HCT116 (cell line): ENCODE results near the gene ZNF648. TPM values are rescaled to one million over a fixed set of nuclear protein-coding genes. Genes with fewer than 3 reads are reported as not detected.

ENCODE experiments used
- ATAC-seq: fragments of 200-7000 bp; cut with Tn5 transposase; 2 replicates; pipeline ENCODE4 v1.9.1; 2020; ENCODE audit warnings: mild to moderate bottlenecking, moderate library complexity
- BruUV-seq: library from RNA; stranded (reverse); fragments of 400-500 nt; replicated peaks from 2 replicates; lab custom pipeline; 2021; lab: Mats Ljungman, UMichigan
- CTCF ChIA-PET: fragments of 300-600 bp; sonication (Branson Sonifier 250); formaldehyde crosslinking; loops from one replicate; lab custom pipeline; 2021; ENCODE audit warnings: antibody characterized with exemption; lab: Charles Lee
- POLR2A ChIA-PET: fragments of 300-600, 350-600 bp; sonication (Branson Sonifier 250); formaldehyde crosslinking; loops from one replicate; lab custom pipeline; 2021; ENCODE audit warnings: antibody characterized with exemption; lab: Charles Lee
- RAD21 ChIA-PET, 2 experiments: fragments of 300-600 bp; sonication (Branson Sonifier 250); formaldehyde crosslinking; loops; one replicate each; lab custom pipeline; 2023; ENCODE audit warnings: low total read pairs in 2 of 2; ENCODE audit not compliant: uncharacterized antibody in 2 of 2, unreplicated experiment in 2 of 2, low non-redundant PET in 1 of 2; lab: Charles Lee
- DNase-seq: peaks from one replicate; pipeline ENCODE4 v3.0.0-alpha.2; 2010; ENCODE audit warnings: low read depth, low spot score
- H2AFZ ChIP-seq: fragments of 200-600 bp; shearing (Covaris generic), sonication (generic); 2 replicates; pipeline ENCODE4 v1.6.1; 2017; ENCODE audit warnings: low read depth, mixed run types, mixed read lengths, antibody characterized with exemption, low read length; ENCODE audit not compliant: poor library complexity, severe bottlenecking
- H3K27ac ChIP-seq: 2 replicates; pipeline ENCODE4 v1.5.1; 2012; ENCODE audit warnings: low read depth, low read length
- H3K27me3 ChIP-seq: fragments of 200-600 bp; sonication (generic); 2 replicates; pipeline ENCODE4 v1.6.1; 2016; ENCODE audit warnings: mixed run types, low read length, mixed read lengths; ENCODE audit not compliant: insufficient read depth
- H3K36me3 ChIP-seq, 2 experiments: fragments of 200-500 bp in 1 of 2; fragments of 200-600 bp in 1 of 2; sonication (Bioruptor generic) in 1 of 2; sonication (generic) in 1 of 2; 2 replicates each; pipeline versions ENCODE4 v1.5.1 to v1.6.1; 2014 to 2016; ENCODE audit warnings: low read length in 2 of 2, inconsistent platforms in 1 of 2, mixed read lengths in 1 of 2, mixed run types in 1 of 2; ENCODE audit not compliant: insufficient read depth in 2 of 2, control insufficient read depth in 1 of 2
- H3K4me1 ChIP-seq, 2 experiments: fragments of 200-600 bp in 1 of 2; sonication (generic) in 1 of 2; 2 replicates each; pipeline versions ENCODE4 v1.5.1 to v1.6.1; 2012 to 2017; ENCODE audit warnings: low read length in 2 of 2, inconsistent platforms in 1 of 2, mild to moderate bottlenecking in 1 of 2, mixed read lengths in 1 of 2, mixed run types in 1 of 2, moderate library complexity in 1 of 2; ENCODE audit not compliant: insufficient read depth in 2 of 2, control insufficient read depth in 1 of 2
- H3K4me2 ChIP-seq: fragments of 200-600 bp; sonication (generic); 2 replicates; pipeline ENCODE4 v1.6.1; 2017; ENCODE audit warnings: mixed run types, low read length, mixed read lengths
- H3K4me3 ChIP-seq, 2 experiments: fragments of 200-600 bp in 1 of 2; sonication (generic) in 1 of 2; replicated peaks in 1 of 2; 2 replicates each; pipeline ENCODE4 v1.5.1; 2011 to 2016; ENCODE audit warnings: low read length in 2 of 2, control low read depth in 1 of 2, low read depth in 1 of 2, mild to moderate bottlenecking in 1 of 2, mixed read lengths in 1 of 2, mixed run types in 1 of 2
- H3K79me2 ChIP-seq: fragments of 200-600 bp; sonication (generic); 2 replicates; pipeline ENCODE4 v1.6.1; 2017; ENCODE audit warnings: mild to moderate bottlenecking, mixed run types, low read length, moderate library complexity, mixed read lengths; ENCODE audit not compliant: insufficient read depth
- H3K9ac ChIP-seq: fragments of 200-600 bp; sonication (generic); 2 replicates; pipeline ENCODE4 v1.6.1; 2016; ENCODE audit warnings: low read length, mixed read lengths
- H3K9me2 ChIP-seq: fragments of 200-600 bp; sonication (generic), shearing (Covaris generic); 2 replicates; pipeline ENCODE4 v1.6.1; 2017; ENCODE audit warnings: mixed run types, mild to moderate bottlenecking, moderate library complexity; ENCODE audit not compliant: insufficient read depth
- H3K9me3 ChIP-seq, 2 experiments: fragments of 200-500 bp in 1 of 2; fragments of 200-600 bp in 1 of 2; sonication (Bioruptor generic) in 1 of 2; sonication (generic) in 1 of 2; 2 replicates each; pipeline ENCODE4 v1.6.1; 2014 to 2017; ENCODE audit warnings: low read length in 2 of 2, mixed read lengths in 2 of 2, inconsistent platforms in 1 of 2, low read depth in 1 of 2, mild to moderate bottlenecking in 1 of 2, mixed run types in 1 of 2, moderate library complexity in 1 of 2; ENCODE audit not compliant: control insufficient read depth in 1 of 2, insufficient read depth in 1 of 2
- H4K20me1 ChIP-seq: fragments of 200-600 bp; sonication (generic), shearing (Covaris generic); 2 replicates; pipeline ENCODE4 v1.6.1; 2017; ENCODE audit warnings: mixed run types, mild to moderate bottlenecking, moderate library complexity; ENCODE audit not compliant: insufficient read depth
- ATF3 ChIP-seq: IDR thresholded peaks from 2 replicates; pipeline ENCODE4 v1.6.1; 2012
- CBX3 ChIP-seq: IDR thresholded peaks from 2 replicates; pipeline ENCODE4 v1.6.1; 2012; ENCODE audit warnings: low read depth
- CEBPB ChIP-seq: IDR thresholded peaks from 2 replicates; pipeline ENCODE4 v1.6.1; 2012; ENCODE audit warnings: low read depth
- CTCF ChIP-seq, 3 experiments: fragments of 200-600 bp in 1 of 3; sonication (generic) in 1 of 3; IDR thresholded peaks in 2 of 3; conservative IDR thresholded peaks in 1 of 3; 2 replicates each; pipeline ENCODE4 v1.5.1; 2012 to 2017; ENCODE audit warnings: low read depth in 2 of 3, low read length in 2 of 3, antibody characterized with exemption in 1 of 3, borderline replicate concordance in 1 of 3, control low read depth in 1 of 3, mild to moderate bottlenecking in 1 of 3, mixed read lengths in 1 of 3, mixed run types in 1 of 3, moderate library complexity in 1 of 3; ENCODE audit not compliant: insufficient read depth in 1 of 3
- JUND ChIP-seq: IDR thresholded peaks from 2 replicates; pipeline ENCODE4 v1.6.1; 2012
- POLR2AphosphoS5 ChIP-seq: IDR thresholded peaks from 2 replicates; pipeline ENCODE4 v1.6.1; 2011; ENCODE audit warnings: mild to moderate bottlenecking, low read depth, low read length, moderate library complexity
- RAD21 ChIP-seq: IDR thresholded peaks from 2 replicates; pipeline ENCODE4 v1.6.1; 2012; ENCODE audit warnings: low read depth, mild to moderate bottlenecking
- REST ChIP-seq: IDR thresholded peaks from 2 replicates; pipeline ENCODE4 v1.6.1; 2012; ENCODE audit warnings: low read depth
- SIN3A ChIP-seq: IDR thresholded peaks from 2 replicates; pipeline ENCODE4 v1.6.1; 2012; ENCODE audit warnings: low read depth
- SRF ChIP-seq: IDR thresholded peaks from 2 replicates; pipeline ENCODE4 v1.6.1; 2012; ENCODE audit warnings: low read depth
- YY1 ChIP-seq: IDR thresholded peaks from 2 replicates; pipeline ENCODE4 v1.6.1; 2011; ENCODE audit warnings: low read length, low read depth, moderate library complexity, mild to moderate bottlenecking; ENCODE audit not compliant: insufficient replicate concordance; ENCODE audit errors: extremely low read depth
- ZBTB33 ChIP-seq: IDR thresholded peaks from 2 replicates; pipeline ENCODE4 v1.6.1; 2011; ENCODE audit warnings: mild to moderate bottlenecking, low read length, moderate library complexity; ENCODE audit not compliant: insufficient replicate concordance; ENCODE audit errors: extremely low read depth
- intact Hi-C: fragments of 100-400 bp; cut with micrococcal nuclease; formaldehyde crosslinking; loops from 2 replicates; pipeline ENCODE4 v1.10.0; 2022
- total RNA-seq: library from RNA; stranded (reverse); gene quantifications from one replicate; pipeline ENCODE4 v1.2.1, GENCODE V29; 2021; ENCODE audit not compliant: unreplicated experiment

The ZNF648 gene
- total RNA-seq, 1 experiment from 2014 or later: 0.57 TPM

- CTCF ChIA-PET: interaction anchor here (0.6 to 1.8 kb wide), 2 partner anchors 25 to 729 kb away, joined by 5 read pairs; no protein-coding TSS in a partner anchor
- ATAC-seq: no peak
- Histone ChIP-seq H3K36me3 (no peaks in the 10 kb centered on the region), H3K4me1 (peaks cover 0 to 10% of the 10 kb centered on the region in 2 experiments; a peak in 2 of 4 replicates), H3K9me3 (no peaks in the 10 kb centered on the region), H3K4me2 (no peak overlapping the region), H2AFZ (no peak overlapping the region), H3K4me3 (no peak overlapping the region), H3K9me2 (no peaks in the 10 kb centered on the region), H3K79me2 (no peaks in the 10 kb centered on the region), H4K20me1 (no peaks in the 10 kb centered on the region), H3K9ac (no peak overlapping the region), H3K27ac (no peak overlapping the region), H3K27me3 (no peaks in the 10 kb centered on the region)
- no TSS peak for BruUV-seq
- no peak for DNase-seq
- TF ChIP-seq SRF: no peak
- TF ChIP-seq CEBPB: no peak
- no peak for TF ChIP-seq RAD21
- no peak for TF ChIP-seq ATF3
- TF ChIP-seq JUND: no peak
- no peak for TF ChIP-seq ZBTB33
- POLR2A ChIA-PET: no interaction called here
- RAD21 ChIA-PET: no interaction called here
- intact Hi-C loops: no loop called here
Observed at GRCh38 chr1:182109771-182110170, 48.3 kb upstream of the ZNF648 start.

- ChIA-PET CTCF (no interaction called here), RAD21 (no interaction called here), POLR2A (interaction anchor here (0.5 kb wide), 1 partner anchor 13 kb away, joined by 3 read pairs; no protein-coding TSS in a partner anchor)
- Histone ChIP-seq H3K36me3 (no peaks in the 10 kb centered on the region), H3K4me1 (peaks cover under 1 to 13% of the 10 kb centered on the region in 2 experiments; a peak in 3 of 4 replicates), H3K79me2 (no peaks in the 10 kb centered on the region), H3K4me3 (no peak overlapping the region), H4K20me1 (no peaks in the 10 kb centered on the region), H2AFZ (no peak overlapping the region), H3K27ac (no peak overlapping the region), H3K9me3 (no peaks in the 10 kb centered on the region), H3K4me2 (peak overlapping the region; percentile 6; the same call in 1 of the 2 replicates), H3K9me2 (no peaks in the 10 kb centered on the region), H3K27me3 (no peaks in the 10 kb centered on the region), H3K9ac (no peak overlapping the region)
- intact Hi-C loops: no loop called here
- DNase-seq: no peak
- ATAC-seq: peak; percentile 54; the same call in 1 of the 2 replicates
- BruUV-seq: no TSS peak
- TF ChIP-seq YY1: no peak
- no peak for TF ChIP-seq CBX3
- no peak for TF ChIP-seq REST
- TF ChIP-seq POLR2AphosphoS5: no peak
- TF ChIP-seq SIN3A: no peak
- no peak for TF ChIP-seq CTCF (IDR thresholded peaks at IDR 0.05 in 2 of 3, conservative IDR thresholded peaks at IDR 0.05 in 1 of 3; ENCODE audit: borderline replicate concordance in 1 of 3, insufficient read depth in 1 of 3, low read depth in 2 of 3, low read length in 2 of 3)
Observed at GRCh38 chr1:182107209-182107608, 45.7 kb upstream of the ZNF648 start.
